ENCODE results near the gene SCYL1.

SCYL1 gene

GRCh38 chr11:65524741-65525545 lies at the start of gene SCYL1:
Gene SCYL1, plus strand, starts transcription at chr11:65525083. Its CDS starts 71 bp downstream, at chr11:65525154.
- DNase-seq, result no peak

DNA sequence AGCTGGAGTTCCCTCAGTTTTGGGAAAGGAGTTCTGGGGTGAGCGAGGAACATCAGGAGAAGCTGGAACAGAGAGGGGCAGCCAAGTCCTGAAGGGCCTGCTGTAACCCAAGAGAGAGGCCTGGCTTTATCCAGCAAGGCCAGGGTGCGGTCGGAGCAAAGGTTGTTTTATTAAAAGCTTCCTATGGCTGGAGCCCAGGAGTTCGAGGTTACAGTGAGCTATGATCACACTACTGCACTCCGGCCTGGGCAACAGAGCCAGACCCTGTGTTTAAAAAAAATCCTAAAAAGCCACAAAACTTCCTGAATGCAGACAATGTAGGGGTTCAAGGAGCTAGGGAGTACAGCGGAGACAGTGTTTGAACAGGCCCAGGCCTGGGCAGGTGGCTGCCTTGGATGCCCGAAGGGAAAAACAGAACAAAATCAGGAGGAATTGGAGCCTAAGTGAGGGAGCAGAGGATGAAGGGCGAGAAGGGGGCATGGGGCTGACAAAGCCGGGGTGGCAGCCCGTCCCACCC lies 48.2 kb upstream of the SCYL1 start:
- no peak for DNase-seq

GRCh38 chr11:65477149-65477965 lies 47.5 kb upstream of the SCYL1 start:
- peak; percentile 86 to 93 for DNase-seq

- DNase-seq, result peak; percentile 64 to 72
These were observed 46.3 kb upstream of the SCYL1 start for GRCh38 chr11:65478388-65479183.

GRCh38 chr11:65479184-65480145 lies 45.4 kb upstream of the SCYL1 start:
- peak; percentile 73 to 74 for DNase-seq

DNA sequence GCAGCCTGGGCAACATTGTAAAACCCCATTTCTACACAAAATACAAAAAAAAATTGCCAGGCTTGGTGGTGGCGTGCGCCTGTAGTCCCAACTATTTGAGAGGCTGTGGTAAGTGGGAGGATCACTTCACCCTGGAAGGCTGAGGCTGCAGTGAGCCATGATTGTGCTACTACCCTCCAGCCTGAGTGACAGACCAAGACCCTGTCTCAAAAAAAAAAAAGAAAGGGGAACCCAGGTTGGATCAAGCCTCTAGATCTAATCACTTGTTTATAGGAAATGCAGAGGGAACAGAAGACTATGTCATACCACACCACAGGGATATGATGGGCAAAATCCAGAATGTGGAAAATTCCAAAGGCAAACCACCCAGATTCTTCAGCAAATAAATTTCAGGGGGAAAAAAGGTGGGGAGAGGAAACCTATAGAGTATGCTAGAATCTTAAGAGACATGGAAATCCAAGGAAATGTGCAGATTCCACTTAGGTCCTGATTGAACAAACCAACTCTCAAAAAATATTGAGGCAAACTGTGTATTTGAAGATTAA lies 42.5 kb upstream of the SCYL1 start:
- DNase-seq, result no peak

DNA sequence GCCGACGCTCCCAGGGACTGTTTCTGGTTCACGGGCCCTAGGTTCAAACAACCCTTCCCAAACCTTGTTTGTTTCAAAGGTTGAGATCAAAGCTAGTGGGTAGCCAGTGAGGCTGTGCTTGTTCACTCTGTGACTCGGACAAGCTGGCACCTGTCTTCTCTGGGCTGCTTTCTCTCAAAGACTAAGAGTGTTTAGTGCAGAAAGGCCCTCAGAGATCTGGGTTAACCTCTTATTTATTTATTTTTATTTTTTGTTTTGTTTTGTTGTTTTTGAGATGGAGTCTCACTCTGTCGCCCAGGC lies 39.0 kb upstream of the SCYL1 start:
- no peak for DNase-seq

DNA sequence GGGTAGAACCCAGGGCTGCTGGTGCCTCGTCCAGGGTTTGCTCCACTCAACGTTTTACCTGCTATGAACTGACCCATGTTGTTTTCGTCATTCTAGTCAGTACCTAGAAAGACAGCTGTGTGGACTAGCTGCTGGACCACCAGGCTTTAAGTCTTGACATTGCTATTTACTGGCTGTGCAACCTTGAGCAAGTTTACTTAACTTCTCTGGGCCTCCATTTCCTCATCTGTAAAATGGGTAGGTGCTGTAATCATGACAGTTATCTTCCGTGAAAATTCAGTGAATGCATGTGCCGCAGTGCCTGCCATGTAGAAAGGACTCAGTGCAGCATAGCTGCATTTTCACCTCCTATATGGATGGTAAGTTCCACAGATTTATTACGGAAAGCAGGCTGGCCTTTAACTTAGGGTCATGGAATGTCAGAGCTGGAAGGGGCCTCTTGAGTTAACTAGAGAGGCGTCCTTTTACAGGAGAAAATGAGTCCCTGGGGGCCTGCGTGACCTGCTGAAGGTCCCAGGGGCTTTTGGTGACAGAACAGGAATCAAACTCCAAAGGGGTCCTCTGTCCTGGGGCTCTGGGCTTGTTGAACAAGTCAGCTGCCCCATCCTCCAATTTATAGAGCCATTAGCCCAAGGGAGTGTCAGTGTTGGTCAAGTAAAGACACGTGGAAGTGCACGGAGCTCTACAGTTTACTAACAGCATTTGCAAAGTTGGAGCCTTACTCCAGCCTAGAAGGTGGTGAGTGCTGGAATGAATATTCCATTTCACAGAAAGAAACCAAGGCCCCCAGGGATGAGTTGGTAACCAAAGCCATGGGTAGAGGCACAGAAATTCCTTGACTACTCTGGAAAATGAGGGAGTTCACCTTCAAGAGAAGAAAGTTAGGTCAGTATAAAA lies 38.1 kb upstream of the SCYL1 start:
- DNase-seq, result no peak

DNA sequence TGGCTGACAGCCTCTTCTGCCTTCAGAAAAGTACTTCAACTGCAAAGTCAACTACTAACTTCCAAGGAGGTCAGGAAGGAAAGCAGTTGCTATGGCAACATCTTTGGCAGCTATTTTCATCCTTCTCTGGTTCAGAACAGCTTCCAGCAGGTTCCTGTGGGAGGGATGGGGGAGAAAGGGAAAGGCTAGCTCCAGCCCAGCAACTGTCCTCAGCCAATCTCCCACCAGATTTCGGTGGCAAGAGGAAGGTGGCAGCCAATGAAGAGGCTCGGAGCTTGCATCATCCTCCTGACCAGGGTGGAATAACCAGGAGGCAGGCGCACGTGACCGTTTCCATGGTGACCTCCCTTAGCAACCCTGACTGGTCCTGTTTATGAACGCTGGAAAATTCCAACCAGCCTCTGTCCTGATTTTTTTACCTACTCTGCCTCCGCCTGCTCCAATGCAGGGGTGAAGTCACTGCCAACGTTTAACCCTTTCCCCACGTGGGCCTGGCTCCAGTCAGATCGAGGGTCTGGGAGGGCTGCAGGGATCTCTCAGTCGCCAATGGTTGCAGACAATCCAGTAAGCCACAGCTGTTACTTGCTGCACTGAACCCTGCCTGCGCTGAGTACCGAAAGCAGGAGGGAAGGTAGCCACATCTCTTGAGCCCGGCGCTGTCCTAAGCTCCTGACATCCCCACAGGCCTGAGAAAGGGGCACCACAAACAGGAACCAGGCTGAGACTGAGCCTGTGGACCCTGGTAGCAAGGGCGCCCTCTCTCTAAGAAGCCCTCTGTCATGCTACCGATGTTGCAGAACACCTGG lies 37.2 kb upstream of the SCYL1 start:
- peak; percentile 99 for DNase-seq

DNA sequence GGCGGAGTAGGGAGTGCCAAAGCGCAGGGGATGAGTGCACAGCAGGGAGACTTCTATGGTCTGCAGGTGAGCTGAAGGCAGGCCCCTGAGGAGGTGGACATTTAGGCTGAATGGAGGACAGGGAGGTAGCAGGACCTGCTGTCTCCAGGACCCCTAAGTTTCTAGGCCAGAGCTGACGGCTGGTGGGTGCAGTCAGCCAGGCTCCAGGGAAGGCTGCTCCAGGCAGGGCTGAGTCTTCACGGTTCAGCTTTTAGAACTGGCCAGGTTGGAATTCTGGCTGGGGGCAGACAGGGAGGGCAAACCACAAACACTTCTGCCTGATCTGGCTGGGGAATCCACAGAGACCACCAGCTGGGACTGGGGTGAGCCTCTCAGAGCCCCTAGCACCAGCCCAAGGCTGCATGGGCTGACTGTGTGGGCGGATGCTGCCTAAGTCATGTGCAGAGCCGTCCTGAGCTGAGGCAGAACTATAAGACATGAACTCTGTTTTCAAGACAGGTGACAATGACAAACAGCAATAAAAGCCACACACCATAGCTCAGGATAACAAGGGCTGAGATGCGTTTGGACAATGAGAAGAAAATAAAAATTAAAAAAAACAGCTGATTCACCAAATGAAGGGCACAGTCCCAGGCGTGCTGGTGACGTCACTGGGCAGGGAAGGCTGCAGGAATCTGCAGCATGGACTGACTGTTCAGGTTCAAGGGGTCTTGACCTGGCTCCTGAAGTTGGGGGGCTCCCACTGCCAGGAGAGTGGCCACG lies 36.4 kb upstream of the SCYL1 start:
- no peak for DNase-seq

GRCh38 chr11:65489035-65489705 lies 35.7 kb upstream of the SCYL1 start:
- no peak for DNase-seq

DNA sequence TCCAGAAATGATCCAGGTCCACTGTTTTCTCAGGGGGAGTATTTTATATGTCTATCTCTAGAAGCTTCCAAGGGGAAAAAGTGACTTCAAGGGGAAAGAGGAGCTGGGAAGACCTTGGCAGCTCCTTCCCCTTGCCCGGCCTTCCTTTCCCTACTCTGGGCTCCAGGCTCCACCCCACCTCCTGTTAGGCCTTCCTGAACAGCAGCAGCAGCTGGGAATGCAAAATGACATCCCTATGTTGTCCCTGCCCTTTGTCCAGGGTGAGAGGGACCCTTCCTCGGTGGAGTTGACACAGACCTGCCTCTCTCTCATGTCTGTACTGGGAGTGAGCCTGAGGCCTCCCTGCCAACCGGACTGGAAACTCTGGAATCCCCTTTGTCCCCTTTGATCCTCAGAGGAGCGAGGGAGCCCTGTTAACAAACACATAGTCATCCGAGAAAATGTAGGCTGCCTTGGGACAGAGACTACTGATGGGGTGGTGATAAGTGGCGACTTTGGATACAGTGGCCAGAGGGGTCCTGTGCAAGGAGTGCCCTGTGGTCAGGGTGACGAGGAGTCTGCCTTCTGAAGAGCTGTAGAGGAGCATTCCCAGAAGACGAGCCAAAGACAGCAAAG lies 35.1 kb upstream of the SCYL1 start:
- peak in 1 of 2 experiments; percentile 47 for DNase-seq

- no peak for DNase-seq
These were observed 33.8 kb upstream of the SCYL1 start for GRCh38 chr11:65491163-65491465.

DNA sequence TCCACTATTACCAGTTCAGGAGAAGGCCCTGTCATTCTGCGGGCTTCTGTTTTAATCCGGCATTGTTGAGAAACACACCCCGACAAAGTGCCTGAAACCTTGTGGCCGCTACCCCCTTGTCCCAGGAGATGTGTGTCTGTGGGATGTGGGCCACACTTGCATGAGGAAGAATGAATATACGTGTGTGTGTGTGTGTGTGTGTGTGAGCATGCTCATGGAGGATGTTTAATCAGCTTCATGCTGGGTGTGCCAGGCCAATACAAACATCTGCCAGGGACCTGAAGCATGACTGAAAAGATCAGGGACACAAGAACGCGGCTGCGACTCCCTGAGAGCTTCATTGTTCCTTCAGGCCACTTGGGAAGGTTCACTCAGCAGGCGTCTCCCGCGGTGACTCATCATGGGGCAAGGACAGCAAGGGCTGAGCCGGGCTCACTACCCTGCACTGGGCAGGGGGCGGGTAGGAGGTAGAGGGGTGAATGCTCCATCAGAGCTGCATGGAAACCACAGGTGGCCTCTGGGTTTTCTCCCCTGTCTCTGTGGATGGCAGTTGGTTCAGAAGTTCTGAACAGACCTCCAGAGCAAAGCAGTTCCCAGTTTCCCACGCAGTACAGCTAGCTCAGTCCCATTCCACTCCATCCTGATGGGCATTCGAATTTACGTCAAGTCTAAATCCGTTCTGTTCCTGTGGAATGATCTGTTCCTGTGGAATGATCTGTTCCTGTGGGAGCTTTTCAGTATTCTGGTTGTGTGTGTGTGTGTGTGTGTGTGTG lies 33.1 kb upstream of the SCYL1 start:
- DNase-seq, result peak; percentile 84 to 85

GRCh38 chr11:65492387-65492636 lies 32.6 kb upstream of the SCYL1 start:
- no peak for DNase-seq

GRCh38 chr11:65492637-65493366 lies 32.1 kb upstream of the SCYL1 start:
- DNase-seq, result peak; percentile 66 to 76
